Neural cell (in vitro differentiated cells): ENCODE data around the gene LRRC14B. TPM values are rescaled to one million over a fixed set of nuclear protein-coding genes. Genes with fewer than 3 reads are reported as not detected.

ENCODE experiments used
- H2AFZ ChIP-seq: fragments of 200-600, 300-800 bp; sonication (generic), shearing (Covaris generic); 2 replicates; pipeline ENCODE4 v1.6.0; 2014; ENCODE audit warnings: low read depth, mild to moderate bottlenecking, antibody characterized with exemption, low read length, moderate library complexity
- H3F3A ChIP-seq: fragments of 200-600 bp; shearing (Covaris generic); 2 replicates; pipeline ENCODE4 v1.6.1; 2016; ENCODE audit warnings: mild to moderate bottlenecking, moderate library complexity, mixed read lengths, antibody characterized with exemption, low read length; ENCODE audit not compliant: insufficient read depth, poor library complexity, severe bottlenecking
- H3K27ac ChIP-seq: fragments of 200-600, 300-800 bp; sonication (generic), shearing (Covaris generic); 2 replicates; pipeline ENCODE4 v1.5.1; 2014; ENCODE audit warnings: mild to moderate bottlenecking, low read length, moderate library complexity
- H3K27me3 ChIP-seq: fragments of 300-800, 200-600 bp; sonication (generic), shearing (Covaris generic); 2 replicates; pipeline ENCODE4 v1.6.0; 2014; ENCODE audit warnings: mild to moderate bottlenecking, low read depth, low read length, moderate library complexity; ENCODE audit not compliant: insufficient read depth
- H3K36me3 ChIP-seq: fragments of 300-800, 200-600 bp; sonication (generic), shearing (Covaris generic); 2 replicates; pipeline ENCODE4 v1.5.1; 2014; ENCODE audit warnings: mild to moderate bottlenecking, antibody characterized with exemption, low read length, moderate library complexity; ENCODE audit not compliant: insufficient read depth
- H3K4me2 ChIP-seq: fragments of 300-800, 200-600 bp; sonication (generic), shearing (Covaris generic); 2 replicates; pipeline ENCODE4 v1.6.0; 2014; ENCODE audit warnings: mild to moderate bottlenecking, low read length
- H3K4me3 ChIP-seq: fragments of 300-800, 200-600 bp; sonication (generic), shearing (Covaris generic); 2 replicates; pipeline ENCODE4 v1.5.1; 2014; ENCODE audit warnings: mild to moderate bottlenecking, low read length, moderate library complexity
- H3K79me2 ChIP-seq: fragments of 200-600 bp; shearing (Covaris generic); replicated peaks from 2 replicates; pipeline ENCODE4 v1.6.0; 2014; ENCODE audit warnings: mild to moderate bottlenecking, low read length, moderate library complexity; ENCODE audit not compliant: insufficient read depth
- H3K9ac ChIP-seq: fragments of 300-800, 200-600 bp; sonication (generic), shearing (Covaris generic); 2 replicates; pipeline ENCODE4 v1.6.1; 2016; ENCODE audit warnings: mild to moderate bottlenecking, low read length, mixed read lengths
- H3K9me2 ChIP-seq: fragments of 200-600 bp; shearing (Covaris generic); 2 replicates; pipeline ENCODE4 v1.6.1; 2016; ENCODE audit warnings: mild to moderate bottlenecking, low read length, mixed read lengths; ENCODE audit not compliant: insufficient read depth
- H3K9me3 ChIP-seq: fragments of 200-600, 300-800 bp; sonication (generic), shearing (Covaris generic); 2 replicates; pipeline ENCODE4 v1.6.1; 2016; ENCODE audit warnings: mild to moderate bottlenecking, mixed run types, low read length, moderate library complexity, mixed read lengths
- H4K20me1 ChIP-seq: fragments of 200-600 bp; shearing (Covaris generic); 2 replicates; pipeline ENCODE4 v1.6.1; 2016; ENCODE audit warnings: mild to moderate bottlenecking, mixed run types; ENCODE audit not compliant: insufficient read depth
- EP300 ChIP-seq: fragments of 450-650 bp; conservative IDR thresholded peaks from 2 replicates; pipeline ENCODE4 v1.6.1; 2014; ENCODE audit warnings: antibody characterized with exemption, mild to moderate bottlenecking, moderate library complexity; ENCODE audit not compliant: poor library complexity, severe bottlenecking
- EZH2 ChIP-seq: fragments of 200-600, 300-800 bp; shearing (Covaris generic), sonication (generic); IDR thresholded peaks from 2 replicates; pipeline ENCODE4 v1.6.1; 2014; ENCODE audit warnings: antibody characterized with exemption, low read length, borderline replicate concordance, mild to moderate bottlenecking; ENCODE audit not compliant: insufficient read depth, poor library complexity, severe bottlenecking
- MXI1 ChIP-seq: fragments of 450-650 bp; conservative IDR thresholded peaks from 2 replicates; pipeline ENCODE4 v1.6.1; 2014; ENCODE audit warnings: antibody characterized with exemption, mild to moderate bottlenecking; ENCODE audit not compliant: poor library complexity, severe bottlenecking
- POLR2AphosphoS5 ChIP-seq: IDR thresholded peaks from 2 replicates; pipeline ENCODE4 v1.6.1; 2012
- RAD21 ChIP-seq: fragments of 450-650 bp; conservative IDR thresholded peaks from 2 replicates; pipeline ENCODE4 v1.6.1; 2014; ENCODE audit warnings: antibody characterized with exemption, mild to moderate bottlenecking, moderate library complexity
- SMC3 ChIP-seq: fragments of 450-650 bp; conservative IDR thresholded peaks from 2 replicates; pipeline ENCODE4 v1.6.1; 2014; ENCODE audit warnings: antibody characterized with exemption, mild to moderate bottlenecking, moderate library complexity; ENCODE audit not compliant: poor library complexity
- TAF1 ChIP-seq: IDR thresholded peaks from 2 replicates; pipeline ENCODE4 v1.6.1; 2012; ENCODE audit warnings: low read depth
- polyA plus RNA-seq: library from polyadenylated mRNA; depleted of rRNA; stranded (reverse); fragments of >200 nt; gene quantifications from 2 replicates; pipeline ENCODE4 v1.2.3, GENCODE V29; 2014
- TF ChIP-seq, protein P1 (sequence below): fragments of 450-650 bp; IDR thresholded peaks from 2 replicates; pipeline ENCODE4 v1.5.1; 2014; ENCODE audit warnings: antibody characterized with exemption, mild to moderate bottlenecking, moderate library complexity; ENCODE audit not compliant: poor library complexity, severe bottlenecking
- TF ChIP-seq, protein P2 (sequence below): IDR thresholded peaks from 2 replicates; pipeline ENCODE4 v1.6.1; 2012; ENCODE audit warnings: borderline replicate concordance

LRRC14B gene
- polyA plus RNA-seq, 1 donor from 2014 or later, result not detected

DNA sequence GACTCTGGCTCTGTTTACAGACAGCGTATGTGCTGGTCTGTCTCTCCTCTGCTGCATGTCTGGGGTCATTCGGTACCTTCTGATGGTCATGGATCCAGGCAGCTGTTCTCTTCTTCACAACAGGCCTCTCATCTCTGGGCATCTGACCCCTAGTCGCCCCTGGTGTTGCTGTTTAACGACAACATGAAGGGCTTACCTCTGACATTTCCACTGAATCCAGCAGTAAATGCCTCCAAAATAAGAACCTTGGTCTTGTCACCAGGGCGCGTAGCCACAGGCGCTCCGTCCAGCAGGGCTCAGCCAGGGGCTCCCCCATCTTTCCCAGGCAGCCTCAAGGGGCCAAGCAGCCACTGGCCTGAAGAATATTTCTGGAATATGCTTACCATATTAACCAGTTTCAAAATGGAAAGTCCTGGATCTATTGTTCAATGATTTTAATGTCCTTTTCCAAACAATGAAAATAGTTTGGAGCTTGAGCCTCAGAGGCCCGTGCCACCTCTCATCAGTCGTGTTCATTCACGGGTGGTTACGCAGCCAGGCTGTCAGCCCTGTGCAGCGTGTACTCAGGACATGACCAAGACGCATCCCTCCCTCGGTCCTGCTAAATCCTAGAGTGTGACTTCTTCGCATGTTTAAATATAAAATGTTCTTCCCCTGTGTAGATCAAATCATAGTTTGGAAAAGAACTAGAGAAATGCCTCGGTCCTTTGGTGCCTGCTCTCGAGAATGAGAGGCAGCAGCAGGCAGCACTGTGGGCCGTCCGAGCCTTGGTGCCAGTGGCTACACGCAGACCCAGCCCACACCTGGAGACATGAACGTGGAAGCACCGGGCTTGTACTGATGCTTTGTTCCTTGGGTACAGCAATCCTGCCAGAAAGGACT, 30.1 kb upstream of the LRRC14B start:
- no peak overlapping the region for H3K4me2 ChIP-seq

DNA sequence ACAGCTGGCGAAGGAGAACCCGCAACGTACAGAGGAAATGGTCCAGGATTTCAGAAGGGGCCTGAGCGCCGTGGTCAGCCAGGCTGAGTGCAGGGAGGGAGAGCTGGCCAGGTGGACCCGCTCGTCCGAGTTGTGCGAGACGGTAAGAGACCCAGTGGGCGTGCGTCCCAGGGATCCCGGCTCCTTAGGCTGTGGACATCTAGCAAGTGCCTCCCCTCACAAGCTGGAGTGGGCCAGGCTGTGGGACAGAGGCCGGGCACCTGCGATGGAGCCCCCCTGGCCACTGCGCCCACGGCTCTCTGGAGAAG, 29.5 kb upstream of the LRRC14B start:
- Histone ChIP-seq H3K9me3 (no peaks in the 10 kb centered on the region), H3K79me2 (no peaks in the 10 kb centered on the region), H3K4me2 (no peak overlapping the region), H3K27me3 (no peaks in the 10 kb centered on the region), H3K27ac (no peak overlapping the region), H3K36me3 (no peaks in the 10 kb centered on the region), H4K20me1 (no peaks in the 10 kb centered on the region), H3K4me3 (no peak overlapping the region), H3K9me2 (no peaks in the 10 kb centered on the region), H3K9ac (no peak overlapping the region), H3F3A (no peaks in the 10 kb centered on the region), H2AFZ (no peak overlapping the region)
- TF ChIP-seq POLR2AphosphoS5 (no peak), EZH2 (no peak), TAF1 (no peak), MXI1 (no peak), EP300 (no peak)
- TF ChIP-seq, protein P1, sequence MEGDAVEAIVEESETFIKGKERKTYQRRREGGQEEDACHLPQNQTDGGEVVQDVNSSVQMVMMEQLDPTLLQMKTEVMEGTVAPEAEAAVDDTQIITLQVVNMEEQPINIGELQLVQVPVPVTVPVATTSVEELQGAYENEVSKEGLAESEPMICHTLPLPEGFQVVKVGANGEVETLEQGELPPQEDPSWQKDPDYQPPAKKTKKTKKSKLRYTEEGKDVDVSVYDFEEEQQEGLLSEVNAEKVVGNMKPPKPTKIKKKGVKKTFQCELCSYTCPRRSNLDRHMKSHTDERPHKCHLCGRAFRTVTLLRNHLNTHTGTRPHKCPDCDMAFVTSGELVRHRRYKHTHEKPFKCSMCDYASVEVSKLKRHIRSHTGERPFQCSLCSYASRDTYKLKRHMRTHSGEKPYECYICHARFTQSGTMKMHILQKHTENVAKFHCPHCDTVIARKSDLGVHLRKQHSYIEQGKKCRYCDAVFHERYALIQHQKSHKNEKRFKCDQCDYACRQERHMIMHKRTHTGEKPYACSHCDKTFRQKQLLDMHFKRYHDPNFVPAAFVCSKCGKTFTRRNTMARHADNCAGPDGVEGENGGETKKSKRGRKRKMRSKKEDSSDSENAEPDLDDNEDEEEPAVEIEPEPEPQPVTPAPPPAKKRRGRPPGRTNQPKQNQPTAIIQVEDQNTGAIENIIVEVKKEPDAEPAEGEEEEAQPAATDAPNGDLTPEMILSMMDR, result no peak
- TF ChIP-seq, protein P2, sequence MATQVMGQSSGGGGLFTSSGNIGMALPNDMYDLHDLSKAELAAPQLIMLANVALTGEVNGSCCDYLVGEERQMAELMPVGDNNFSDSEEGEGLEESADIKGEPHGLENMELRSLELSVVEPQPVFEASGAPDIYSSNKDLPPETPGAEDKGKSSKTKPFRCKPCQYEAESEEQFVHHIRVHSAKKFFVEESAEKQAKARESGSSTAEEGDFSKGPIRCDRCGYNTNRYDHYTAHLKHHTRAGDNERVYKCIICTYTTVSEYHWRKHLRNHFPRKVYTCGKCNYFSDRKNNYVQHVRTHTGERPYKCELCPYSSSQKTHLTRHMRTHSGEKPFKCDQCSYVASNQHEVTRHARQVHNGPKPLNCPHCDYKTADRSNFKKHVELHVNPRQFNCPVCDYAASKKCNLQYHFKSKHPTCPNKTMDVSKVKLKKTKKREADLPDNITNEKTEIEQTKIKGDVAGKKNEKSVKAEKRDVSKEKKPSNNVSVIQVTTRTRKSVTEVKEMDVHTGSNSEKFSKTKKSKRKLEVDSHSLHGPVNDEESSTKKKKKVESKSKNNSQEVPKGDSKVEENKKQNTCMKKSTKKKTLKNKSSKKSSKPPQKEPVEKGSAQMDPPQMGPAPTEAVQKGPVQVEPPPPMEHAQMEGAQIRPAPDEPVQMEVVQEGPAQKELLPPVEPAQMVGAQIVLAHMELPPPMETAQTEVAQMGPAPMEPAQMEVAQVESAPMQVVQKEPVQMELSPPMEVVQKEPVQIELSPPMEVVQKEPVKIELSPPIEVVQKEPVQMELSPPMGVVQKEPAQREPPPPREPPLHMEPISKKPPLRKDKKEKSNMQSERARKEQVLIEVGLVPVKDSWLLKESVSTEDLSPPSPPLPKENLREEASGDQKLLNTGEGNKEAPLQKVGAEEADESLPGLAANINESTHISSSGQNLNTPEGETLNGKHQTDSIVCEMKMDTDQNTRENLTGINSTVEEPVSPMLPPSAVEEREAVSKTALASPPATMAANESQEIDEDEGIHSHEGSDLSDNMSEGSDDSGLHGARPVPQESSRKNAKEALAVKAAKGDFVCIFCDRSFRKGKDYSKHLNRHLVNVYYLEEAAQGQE, result no peak

More for the DNA sequence above, 30.1 kb upstream of the LRRC14B start:
- Histone ChIP-seq H4K20me1 (no peaks in the 10 kb centered on the region), H3K9me3 (no peaks in the 10 kb centered on the region), H3K79me2 (no peaks in the 10 kb centered on the region), H3K4me3 (no peak overlapping the region), H3F3A (no peaks in the 10 kb centered on the region), H3K27ac (no peak overlapping the region), H3K36me3 (no peaks in the 10 kb centered on the region), H3K9ac (no peak overlapping the region), H2AFZ (no peak overlapping the region), H3K9me2 (no peaks in the 10 kb centered on the region), H3K27me3 (no peaks in the 10 kb centered on the region)
- no peak for TF ChIP-seq RAD21

DNA sequence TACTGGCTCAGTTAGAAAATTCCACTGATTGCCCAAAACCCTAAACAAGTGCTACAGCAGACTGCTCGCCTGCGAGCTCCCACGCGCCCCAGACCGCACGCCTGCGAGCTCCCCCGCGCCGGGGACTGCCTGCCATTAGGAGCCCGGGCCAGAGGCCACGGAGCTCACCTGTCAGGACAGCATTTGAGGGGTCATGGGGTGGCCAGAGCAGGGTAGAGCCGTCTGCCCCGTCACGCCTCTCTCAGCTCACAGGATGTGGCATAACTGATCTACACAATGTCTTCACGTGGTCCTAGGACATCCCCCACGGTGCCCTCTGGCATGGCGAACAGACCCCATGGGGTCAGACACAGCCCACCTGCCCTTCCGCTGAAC, 29.1 kb upstream of the LRRC14B start:
- no peak overlapping the region for H3K9ac ChIP-seq
- H3K36me3 ChIP-seq, result no peaks in the 10 kb centered on the region
- H3K4me3 ChIP-seq, result no peak overlapping the region

More for the DNA sequence above, 29.1 kb upstream of the LRRC14B start:
- Histone ChIP-seq H4K20me1 (no peaks in the 10 kb centered on the region), H3F3A (no peaks in the 10 kb centered on the region), H3K9me2 (no peaks in the 10 kb centered on the region), H3K27me3 (no peaks in the 10 kb centered on the region), H3K79me2 (no peaks in the 10 kb centered on the region), H3K4me2 (no peak overlapping the region), H3K9me3 (no peaks in the 10 kb centered on the region), H2AFZ (no peak overlapping the region), H3K27ac (no peak overlapping the region)
- no peak for TF ChIP-seq TAF1
- no peak for TF ChIP-seq POLR2AphosphoS5
- TF ChIP-seq, protein P2, result no peak
- no peak for TF ChIP-seq EZH2
- no peak for TF ChIP-seq MXI1
- TF ChIP-seq, protein P1, result no peak
- no peak for TF ChIP-seq SMC3
- no peak for TF ChIP-seq EP300
- no peak for TF ChIP-seq RAD21
